ENCODE results near the gene RAB5B. TPM values are rescaled to one million over a fixed set of nuclear protein-coding genes. Genes with fewer than 3 reads are reported as not detected.

Gene RAB5B
- total and polyA plus RNA-seq, 2 donors (not counting 3 experiments of a cell fraction or from before 2014, with no cell fraction given), result 103 to 105 TPM

GRCh38 chr12:55946553-55946952, 27.3 kb upstream of the RAB5B start:
- FAIRE-seq, result no peak
- H3K36me3 ChIP-seq (ENCODE audit: control insufficient read depth in 2 of 2, extremely low read depth in 1 of 2, insufficient read depth in 2 of 2, low read length in 2 of 2), result peaks cover 7 to 9% of the 10 kb centered on the region in 2 experiments
- H3K27me3 ChIP-seq (ENCODE audit: control insufficient read depth in 2 of 2, insufficient read depth in 2 of 2, low read length in 2 of 2), result no peaks in the 10 kb centered on the region
- intact Hi-C loops (cut with micrococcal nuclease) (no loop called here), dilution Hi-C loops (cut with MboI; ENCODE audit: extremely low pct_ligation_motif_present, low sequenced_read_pairs) (no loop called here)
- peaks cover 3% of the 10 kb centered on the region for H3K9me1 ChIP-seq (replicated peaks; ENCODE audit: control insufficient read depth, extremely low read depth, insufficient read depth, low read length)
- H3K9me3 ChIP-seq (replicated peaks; ENCODE audit: control insufficient read depth, insufficient read depth, low read length), result no peaks in the 10 kb centered on the region
- H3K4me2 ChIP-seq (ENCODE audit: insufficient read depth, low read length), result no peak overlapping the region
- no peak for DNase-seq (ENCODE audit: low read depth, low spot score)
- no peak overlapping the region for H3K4me3 ChIP-seq (replicated peaks in 1 of 3; ENCODE audit: insufficient read depth in 1 of 3, low read depth in 1 of 3, low read length in 3 of 3)
- H3K9ac ChIP-seq (replicated peaks; ENCODE audit: extremely low read depth, insufficient read depth, low read length), result no peak overlapping the region
- H3K79me2 ChIP-seq (ENCODE audit: control insufficient read depth, insufficient read depth, low read length), result no peaks in the 10 kb centered on the region
- no peaks in the 10 kb centered on the region for H4K20me1 ChIP-seq (replicated peaks; ENCODE audit: control insufficient read depth, extremely low read depth, insufficient read depth, low read length)
- no peak overlapping the region for H3K27ac ChIP-seq (ENCODE audit: insufficient read depth, low read depth, low read length)
- no peak overlapping the region for H2AFZ ChIP-seq (ENCODE audit: low read depth, low read length)
- H3K4me1 ChIP-seq (ENCODE audit: control insufficient read depth, extremely low read depth, insufficient read depth, low read length), result no peaks in the 10 kb centered on the region
- ChIA-PET POLR2A (no interaction called here), CTCF (interaction anchor here (1.0 to 1.7 kb wide), 2 partner anchors 14 to 16 kb away, joined by 3 read pairs; no protein-coding TSS in a partner anchor)
- TF ChIP-seq EZH2 (IDR thresholded peaks at IDR 0.05; ENCODE audit: borderline replicate concordance, low read depth, low read length, severe bottlenecking) (no peak), POLR2AphosphoS5 (IDR thresholded peaks at IDR 0.05; ENCODE audit: insufficient read depth, low read depth, low read length) (no peak), CTCF (IDR thresholded peaks at IDR 0.05; ENCODE audit: extremely low read depth in 1 of 2, insufficient read depth in 1 of 2, low read depth in 1 of 2, low read length in 2 of 2) (no peak)
- BruUV-seq (replicated peaks), result no TSS peak

- dilution Hi-C loops (cut with MboI; ENCODE audit: extremely low pct_ligation_motif_present, low sequenced_read_pairs) (no loop called here), intact Hi-C loops (cut with micrococcal nuclease) (no loop called here)
- Histone ChIP-seq H4K20me1 (replicated peaks; ENCODE audit: control insufficient read depth, extremely low read depth, insufficient read depth, low read length) (no peaks in the 10 kb centered on the region), H3K36me3 (ENCODE audit: control insufficient read depth in 2 of 2, extremely low read depth in 1 of 2, insufficient read depth in 2 of 2, low read length in 2 of 2) (peaks cover 3 to 22% of the 10 kb centered on the region in 2 experiments), H3K79me2 (ENCODE audit: control insufficient read depth, insufficient read depth, low read length) (no peaks in the 10 kb centered on the region), H3K9me1 (replicated peaks; ENCODE audit: control insufficient read depth, extremely low read depth, insufficient read depth, low read length) (no peaks in the 10 kb centered on the region), H3K9me3 (replicated peaks; ENCODE audit: control insufficient read depth, insufficient read depth, low read length) (no peaks in the 10 kb centered on the region), H3K4me2 (ENCODE audit: insufficient read depth, low read length) (no peak overlapping the region), H3K4me1 (ENCODE audit: control insufficient read depth, extremely low read depth, insufficient read depth, low read length) (no peaks in the 10 kb centered on the region), H3K4me3 (replicated peaks in 1 of 3; ENCODE audit: insufficient read depth in 1 of 3, low read depth in 1 of 3, low read length in 3 of 3) (no peak overlapping the region), H3K9ac (replicated peaks; ENCODE audit: extremely low read depth, insufficient read depth, low read length) (no peak overlapping the region), H3K27me3 (ENCODE audit: control insufficient read depth in 2 of 2, insufficient read depth in 2 of 2, low read length in 2 of 2) (no peaks in the 10 kb centered on the region), H3K27ac (ENCODE audit: insufficient read depth, low read depth, low read length) (no peak overlapping the region), H2AFZ (ENCODE audit: low read depth, low read length) (no peak overlapping the region)
- ChIA-PET POLR2A (interaction anchor here (0.6 kb wide), 1 partner anchor 97 kb away, joined by 3 read pairs; no protein-coding TSS in a partner anchor), CTCF (interaction anchor here (0.7 to 2.1 kb wide), 5 partner anchors 13 to 75 kb away, joined by 3 to 7 read pairs (median 5); no protein-coding TSS in a partner anchor)
- no peak for TF ChIP-seq POLR2A (IDR thresholded peaks at IDR 0.05; ENCODE audit: low read depth, low read length)
- TF ChIP-seq, protein P1, sequence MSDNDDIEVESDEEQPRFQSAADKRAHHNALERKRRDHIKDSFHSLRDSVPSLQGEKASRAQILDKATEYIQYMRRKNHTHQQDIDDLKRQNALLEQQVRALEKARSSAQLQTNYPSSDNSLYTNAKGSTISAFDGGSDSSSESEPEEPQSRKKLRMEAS (IDR thresholded peaks at IDR 0.05; ENCODE audit: insufficient read depth, insufficient read length), result no peak
- no peak for TF ChIP-seq POLR2AphosphoS5 (IDR thresholded peaks at IDR 0.05; ENCODE audit: insufficient read depth, low read depth, low read length)
- no peak for TF ChIP-seq JUN (IDR thresholded peaks at IDR 0.05; ENCODE audit: borderline replicate concordance, insufficient read depth, insufficient read length, low read depth)
- TF ChIP-seq MYC (IDR thresholded peaks at IDR 0.05; ENCODE audit: low read depth, low read length), result no peak
- TF ChIP-seq FOS (IDR thresholded peaks at IDR 0.05; ENCODE audit: borderline replicate concordance, insufficient read depth, low read length), result no peak
- no peak for TF ChIP-seq CTCF (IDR thresholded peaks at IDR 0.05; ENCODE audit: extremely low read depth in 1 of 2, insufficient read depth in 1 of 2, low read depth in 1 of 2, low read length in 2 of 2)
- TF ChIP-seq EZH2 (IDR thresholded peaks at IDR 0.05; ENCODE audit: borderline replicate concordance, low read depth, low read length, severe bottlenecking), result no peak
- TF ChIP-seq GATA2 (IDR thresholded peaks at IDR 0.05; ENCODE audit: insufficient read depth, insufficient read length, low read depth, low read length), result no peak
- DNase-seq (ENCODE audit: low read depth, low spot score), result no peak
- no peak for FAIRE-seq
- BruUV-seq (replicated peaks), result no TSS peak
Observed at GRCh38 chr12:55955344-55955743, 18.5 kb upstream of the RAB5B start.

Data from endothelial cell of umbilical vein (primary cell).